ENCODE measurements around the gene VTI1B. TPM values are rescaled to one million over a fixed set of nuclear protein-coding genes. Genes with fewer than 3 reads are reported as not detected.

The VTI1B gene
- total and polyA plus RNA-seq, 2 of the 4 experiments (the other 2 are of a cell fraction): 61.8 to 90.2 TPM

DNA sequence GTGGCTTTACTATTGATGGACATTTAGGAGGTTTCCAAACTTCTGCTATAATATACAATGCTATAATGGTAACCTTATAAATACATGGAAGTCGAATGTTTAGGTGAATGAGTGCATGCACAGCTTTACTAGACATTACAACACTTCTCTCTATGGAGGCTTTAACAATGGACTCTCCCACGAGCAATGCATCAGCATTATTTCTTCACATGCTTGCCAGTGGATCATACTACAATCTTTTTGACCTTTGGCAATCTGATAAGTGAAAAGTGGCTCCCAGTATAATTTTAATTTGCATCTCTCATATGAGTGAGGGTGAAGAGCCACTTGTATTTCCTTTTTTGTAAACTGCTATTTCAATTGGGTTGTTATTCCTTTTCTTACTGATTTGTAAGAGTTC is 45.4 kb upstream of the VTI1B start:
- H2BK120ac ChIP-seq (ENCODE audit: low read depth, low read length): no peak overlapping the region
- no peak overlapping the region for H4K5ac ChIP-seq (ENCODE audit: low read depth, low read length)
- H2AK5ac ChIP-seq (ENCODE audit: low read depth, low read length): no peak overlapping the region
- H4K91ac ChIP-seq (ENCODE audit: insufficient read depth, low read depth, low read length): no peak overlapping the region
- H3K27me3 ChIP-seq (ENCODE audit: control insufficient read depth, insufficient read depth, low read length): peaks cover 29% of the 10 kb centered on the region
- no peaks in the 10 kb centered on the region for H3K9me3 ChIP-seq (ENCODE audit: control insufficient read depth, insufficient read depth, low read length)
- intact Hi-C loops (cut with micrococcal nuclease) (no loop called here), in situ Hi-C loops (cut with MboI; ENCODE audit: low sequenced_read_pairs) (loop anchor here (25.0 kb wide), 1 partner anchor 283 kb away; no protein-coding TSS in a partner anchor), dilution Hi-C loops (cut with HindIII; ENCODE audit: low sequenced_read_pairs, unreplicated experiment) (no loop called here)
- no peaks in the 10 kb centered on the region for H3K36me3 ChIP-seq (ENCODE audit: control insufficient read depth, insufficient read depth, low read length)
- H3K79me1 ChIP-seq (ENCODE audit: low read depth in 1 of 2, low read length in 2 of 2): no peaks in the 10 kb centered on the region
- no peak for DNase-seq
- no peak overlapping the region for H2AFZ ChIP-seq (replicated peaks; ENCODE audit: low read length, poor library complexity)
- H3K56ac ChIP-seq (ENCODE audit: extremely low read depth, insufficient read depth, low read length): no peak overlapping the region
- POLR2A ChIA-PET (ENCODE audit: unreplicated experiment): no interaction called here
- no peak overlapping the region for H2BK15ac ChIP-seq (ENCODE audit: low read depth, low read length)
- no peak overlapping the region for H3K4me3 ChIP-seq (ENCODE audit: insufficient read depth, low read depth, low read length)
- H3K9ac ChIP-seq (ENCODE audit: low read depth, low read length): no peak overlapping the region
- no TSS peak for BruUV-seq (replicated peaks)
- H2BK20ac ChIP-seq (ENCODE audit: low read depth, low read length): no peak overlapping the region
- WGBS, 2 experiments (ENCODE audit: extremely low coverage in 2 of 2, insufficient read length in 1 of 2): no CpG with 5 or more reads among the region's 2 CpGs
- H3K23ac ChIP-seq (ENCODE audit: low read depth, low read length): no peak overlapping the region
- no peak overlapping the region for H3K18ac ChIP-seq (ENCODE audit: low read depth, low read length)
- no peak overlapping the region for H3K27ac ChIP-seq (ENCODE audit: insufficient read depth, low read length)
- H3K4me2 ChIP-seq (ENCODE audit: low read depth, low read length): no peak overlapping the region
- CTCF ChIA-PET: no interaction called here
- H2BK5ac ChIP-seq (ENCODE audit: low read depth, low read length, poor library complexity, severe bottlenecking): no peak overlapping the region
- no peaks in the 10 kb centered on the region for H3K9me1 ChIP-seq (ENCODE audit: insufficient read depth, low read length)
- TF ChIP-seq, protein P1, sequence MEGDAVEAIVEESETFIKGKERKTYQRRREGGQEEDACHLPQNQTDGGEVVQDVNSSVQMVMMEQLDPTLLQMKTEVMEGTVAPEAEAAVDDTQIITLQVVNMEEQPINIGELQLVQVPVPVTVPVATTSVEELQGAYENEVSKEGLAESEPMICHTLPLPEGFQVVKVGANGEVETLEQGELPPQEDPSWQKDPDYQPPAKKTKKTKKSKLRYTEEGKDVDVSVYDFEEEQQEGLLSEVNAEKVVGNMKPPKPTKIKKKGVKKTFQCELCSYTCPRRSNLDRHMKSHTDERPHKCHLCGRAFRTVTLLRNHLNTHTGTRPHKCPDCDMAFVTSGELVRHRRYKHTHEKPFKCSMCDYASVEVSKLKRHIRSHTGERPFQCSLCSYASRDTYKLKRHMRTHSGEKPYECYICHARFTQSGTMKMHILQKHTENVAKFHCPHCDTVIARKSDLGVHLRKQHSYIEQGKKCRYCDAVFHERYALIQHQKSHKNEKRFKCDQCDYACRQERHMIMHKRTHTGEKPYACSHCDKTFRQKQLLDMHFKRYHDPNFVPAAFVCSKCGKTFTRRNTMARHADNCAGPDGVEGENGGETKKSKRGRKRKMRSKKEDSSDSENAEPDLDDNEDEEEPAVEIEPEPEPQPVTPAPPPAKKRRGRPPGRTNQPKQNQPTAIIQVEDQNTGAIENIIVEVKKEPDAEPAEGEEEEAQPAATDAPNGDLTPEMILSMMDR (conservative IDR thresholded peaks at IDR 0.05; ENCODE audit: low read depth, low read length): no peak
- TF ChIP-seq FOS (IDR thresholded peaks at IDR 0.05; ENCODE audit: low read depth, low read length): no peak
- TF ChIP-seq MAFK (IDR thresholded peaks at IDR 0.05; ENCODE audit: low read depth, low read length): no peak
- TF ChIP-seq MXI1 (IDR thresholded peaks at IDR 0.05; ENCODE audit: borderline replicate concordance, low read depth, low read length): no peak
- no peak for TF ChIP-seq MAZ (IDR thresholded peaks at IDR 0.05; ENCODE audit: borderline replicate concordance, low read depth, low read length)
- no peak for TF ChIP-seq RFX5 (IDR thresholded peaks at IDR 0.05; ENCODE audit: low read depth, low read length)
- TF ChIP-seq BHLHE40 (IDR thresholded peaks at IDR 0.05; ENCODE audit: low read depth, low read length): no peak
- no peak for TF ChIP-seq CEBPB (IDR thresholded peaks at IDR 0.05; ENCODE audit: low read depth, low read length)
- no peak for TF ChIP-seq POLR2A (IDR thresholded peaks at IDR 0.05; ENCODE audit: low read depth, low read length)
- no peak for TF ChIP-seq RCOR1 (IDR thresholded peaks at IDR 0.05; ENCODE audit: insufficient replicate concordance, low read length)
- no peak for TF ChIP-seq NFE2L2 (IDR thresholded peaks at IDR 0.05; ENCODE audit: low read depth, low read length)
- no peak for TF ChIP-seq SMC3 (IDR thresholded peaks at IDR 0.05; ENCODE audit: low read depth, low read length)
- TF ChIP-seq USF2 (IDR thresholded peaks at IDR 0.05; ENCODE audit: low read depth, low read length): no peak
- no peak for TF ChIP-seq CHD1 (IDR thresholded peaks at IDR 0.05; ENCODE audit: low read depth, low read length)
- TF ChIP-seq RAD21 (IDR thresholded peaks at IDR 0.05; ENCODE audit: low read length): no peak
- TF ChIP-seq, protein P2, sequence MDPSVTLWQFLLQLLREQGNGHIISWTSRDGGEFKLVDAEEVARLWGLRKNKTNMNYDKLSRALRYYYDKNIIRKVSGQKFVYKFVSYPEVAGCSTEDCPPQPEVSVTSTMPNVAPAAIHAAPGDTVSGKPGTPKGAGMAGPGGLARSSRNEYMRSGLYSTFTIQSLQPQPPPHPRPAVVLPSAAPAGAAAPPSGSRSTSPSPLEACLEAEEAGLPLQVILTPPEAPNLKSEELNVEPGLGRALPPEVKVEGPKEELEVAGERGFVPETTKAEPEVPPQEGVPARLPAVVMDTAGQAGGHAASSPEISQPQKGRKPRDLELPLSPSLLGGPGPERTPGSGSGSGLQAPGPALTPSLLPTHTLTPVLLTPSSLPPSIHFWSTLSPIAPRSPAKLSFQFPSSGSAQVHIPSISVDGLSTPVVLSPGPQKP (IDR thresholded peaks at IDR 0.05; ENCODE audit: borderline replicate concordance, low read depth, low read length): no peak
- H4K20me1 ChIP-seq (ENCODE audit: insufficient read depth, low read length): no peaks in the 10 kb centered on the region
- H3K14ac ChIP-seq (replicated peaks; ENCODE audit: low read depth, low read length): no peak overlapping the region
- no peak overlapping the region for H2AK9ac ChIP-seq (replicated peaks; ENCODE audit: low read depth, low read length, poor library complexity)
- ATAC-seq (ENCODE audit: low read depth): no peak
- no peak overlapping the region for H4K8ac ChIP-seq (ENCODE audit: low read depth in 2 of 2, low read length in 2 of 2)
- H3K4ac ChIP-seq (ENCODE audit: low read depth, low read length): no peak overlapping the region
- no peaks in the 10 kb centered on the region for H3K4me1 ChIP-seq (ENCODE audit: control insufficient read depth, insufficient read depth, low read length)

All from IMR-90 (cell line).